Stimulated activated CD4-positive, alpha-beta T cell treated with anti-CD3 and anti-CD28 coated beads, Interleukin-1b, Interleukin-23, amount 100 ng/mL, for 1 hour (primary cell): ENCODE results near the gene PHF14.

Experiments used
- DNase-seq, 2 donors: peaks; one replicate each; pipeline ENCODE4 v3.0.0-alpha.2; 2020; ENCODE audit warnings: low read depth in 2 of 2

Gene PHF14

DNA sequence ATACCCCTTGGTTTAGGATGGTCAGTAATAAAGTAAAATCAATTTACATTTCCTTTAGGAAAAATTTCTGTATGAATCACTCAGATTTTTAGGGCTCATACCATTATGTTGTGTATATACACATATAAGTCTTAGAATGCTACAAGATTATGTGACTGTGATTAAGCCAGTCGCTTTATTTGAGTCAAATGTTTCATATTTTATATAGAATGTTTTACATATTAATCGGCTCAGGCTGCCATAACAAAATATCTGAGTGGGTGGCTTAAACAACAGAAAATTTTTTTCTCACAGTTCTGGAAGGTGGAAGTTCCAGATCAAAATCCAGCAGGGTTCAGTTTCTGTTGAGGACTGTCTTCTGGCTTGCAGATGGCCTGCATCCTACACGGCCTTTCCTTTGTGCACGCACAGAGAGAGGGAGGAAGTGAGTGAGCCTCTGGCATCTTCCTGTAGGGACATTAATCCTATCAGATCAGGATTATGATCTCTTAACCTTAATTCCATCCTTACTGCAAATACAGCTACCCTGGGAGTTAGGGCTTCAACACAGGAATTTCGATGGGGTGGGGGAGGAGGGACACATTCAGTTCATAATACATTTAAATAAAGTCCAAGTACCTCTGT, 198.0 kb downstream of the PHF14 start:
- no peak for DNase-seq

DNA sequence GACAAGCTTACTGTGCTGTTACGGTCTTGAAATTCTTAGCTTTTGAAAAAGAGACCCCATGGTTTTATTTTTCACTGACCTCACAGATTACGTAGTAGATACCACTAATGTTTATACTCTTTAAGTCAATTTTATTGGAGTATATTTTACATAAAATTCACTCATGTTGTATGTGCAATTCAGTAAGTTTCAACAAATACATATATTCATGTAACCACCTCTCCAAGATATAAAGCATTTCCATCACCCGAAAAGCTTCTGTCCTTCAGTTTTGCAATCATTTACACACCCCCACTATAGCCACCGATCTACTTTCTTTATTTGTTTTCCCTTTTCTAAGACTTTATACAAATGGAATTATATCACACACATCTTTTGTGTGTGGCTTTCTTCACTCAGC, 199.2 kb downstream of the PHF14 start:
- DNase-seq = no peak

DNA sequence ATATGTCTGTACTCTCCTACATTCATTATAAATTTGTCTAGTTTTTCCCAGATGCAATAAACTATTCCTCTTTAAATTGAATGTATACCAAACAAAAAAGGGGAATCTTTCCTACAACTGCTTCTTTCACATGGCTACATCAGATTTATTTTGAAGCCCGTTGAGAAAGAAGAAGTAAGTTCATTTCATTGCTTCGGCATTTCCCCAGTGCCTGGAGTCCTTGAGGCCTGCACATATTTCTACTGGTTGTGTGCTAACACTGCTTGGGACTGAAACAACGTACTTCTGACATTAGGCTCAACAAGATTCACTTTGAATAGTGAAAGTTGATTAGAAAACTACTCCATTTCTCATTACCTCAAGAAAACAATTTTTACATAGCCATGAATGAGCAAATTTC, 201.7 kb downstream of the PHF14 start:
- DNase-seq = no peak

DNA sequence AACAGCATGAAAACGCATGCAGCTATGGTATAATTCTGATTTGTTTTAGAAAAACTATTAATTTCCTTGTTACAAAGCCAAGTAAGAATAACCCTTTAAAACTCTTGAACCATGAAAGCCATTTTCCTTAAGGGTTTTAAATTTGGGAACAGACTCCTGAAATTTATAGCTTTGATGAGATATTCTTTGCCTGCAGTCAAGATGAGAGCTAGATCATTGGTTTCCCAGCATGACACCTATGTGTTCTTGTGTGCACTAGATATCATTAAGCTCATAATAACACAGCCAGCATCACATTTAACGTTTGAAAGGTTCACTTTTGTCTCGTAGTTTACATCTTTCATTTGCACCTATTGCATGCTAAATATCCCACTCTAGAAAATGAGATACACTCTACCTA, 202.2 kb downstream of the PHF14 start:
- DNase-seq = no peak

DNA sequence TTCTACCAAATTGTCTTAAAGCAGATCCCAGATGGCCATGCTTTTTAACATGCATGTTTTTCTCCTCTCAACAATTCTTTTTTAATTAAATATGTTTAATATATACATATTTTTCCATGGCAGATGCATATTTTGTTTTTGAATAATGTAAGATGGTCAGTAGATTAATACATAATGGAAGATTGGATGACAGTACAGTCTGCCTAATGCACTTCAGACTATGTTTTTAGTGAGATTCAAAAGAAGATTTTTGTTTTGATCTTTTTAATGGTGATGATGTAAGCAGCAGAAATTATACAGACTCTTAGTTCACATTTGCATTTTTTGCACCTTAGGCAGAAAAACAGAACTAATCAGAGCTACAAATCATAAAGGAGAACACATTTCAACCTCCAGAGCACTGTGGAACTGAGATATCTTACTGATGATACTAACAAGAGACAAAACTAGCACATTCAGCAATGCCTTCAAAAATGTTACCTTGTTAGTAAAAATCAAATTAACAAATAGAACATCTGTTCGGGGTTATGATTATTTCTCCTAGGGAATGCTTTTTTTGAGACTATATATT, 203.4 kb downstream of the PHF14 start:
- DNase-seq = no peak

DNA sequence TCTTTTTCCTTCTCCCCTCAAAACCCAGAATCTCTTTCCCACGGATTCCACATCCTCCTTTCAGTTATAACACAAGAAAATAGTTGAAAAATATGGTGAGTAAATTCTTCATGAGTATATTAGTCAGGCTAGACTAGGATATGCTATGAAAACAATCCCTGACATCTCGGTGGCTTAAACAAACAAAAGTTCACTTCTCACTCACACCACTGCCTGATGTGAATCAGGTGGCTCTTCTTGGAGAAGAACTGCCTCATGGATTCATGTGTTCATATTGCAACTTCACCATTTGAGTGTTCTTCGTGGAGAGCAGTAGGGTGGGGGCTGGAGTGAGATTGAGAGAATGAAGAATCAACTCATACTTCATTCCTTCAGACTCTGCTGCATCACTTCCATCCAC, 204.1 kb downstream of the PHF14 start:
- no peak for DNase-seq

DNA sequence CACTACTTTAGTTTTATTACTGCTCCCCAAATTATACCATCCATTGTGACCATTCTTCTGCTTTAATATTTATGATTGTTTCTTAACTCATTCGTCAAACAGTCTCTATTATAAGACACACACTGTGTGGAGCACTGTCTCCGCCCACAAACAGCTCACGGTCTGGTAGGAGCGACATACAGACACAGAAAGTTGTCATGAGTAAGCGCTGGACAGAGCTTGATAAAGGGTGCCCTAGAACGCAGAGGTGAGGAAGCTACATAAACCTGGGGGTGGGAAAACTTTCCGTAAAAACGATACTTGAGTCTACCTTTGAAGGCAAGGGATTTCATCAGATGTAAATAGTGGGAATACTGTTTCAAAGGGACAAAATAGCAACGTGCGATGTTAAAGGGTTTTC, 207.9 kb downstream of the PHF14 start:
- no peak for DNase-seq

DNA sequence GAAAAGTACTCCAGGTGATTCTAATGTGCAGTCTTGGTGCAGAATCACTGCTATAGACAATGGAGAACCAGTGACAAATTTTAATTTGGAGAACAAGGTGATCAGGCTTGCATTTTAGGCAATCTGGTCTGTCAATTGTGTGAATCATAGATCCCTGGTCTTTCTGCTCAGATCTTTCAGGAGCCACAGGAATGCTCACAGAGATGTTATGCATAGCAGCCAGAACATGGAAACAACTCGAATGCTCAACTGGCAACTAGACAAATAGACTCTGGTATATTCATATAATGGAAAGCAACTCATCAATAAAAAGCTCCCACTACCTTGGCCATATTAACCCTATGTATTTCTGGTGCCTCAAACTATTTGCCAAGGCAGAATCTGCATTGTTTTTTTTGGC, 209.1 kb downstream of the PHF14 start:
- DNase-seq = no peak

DNA sequence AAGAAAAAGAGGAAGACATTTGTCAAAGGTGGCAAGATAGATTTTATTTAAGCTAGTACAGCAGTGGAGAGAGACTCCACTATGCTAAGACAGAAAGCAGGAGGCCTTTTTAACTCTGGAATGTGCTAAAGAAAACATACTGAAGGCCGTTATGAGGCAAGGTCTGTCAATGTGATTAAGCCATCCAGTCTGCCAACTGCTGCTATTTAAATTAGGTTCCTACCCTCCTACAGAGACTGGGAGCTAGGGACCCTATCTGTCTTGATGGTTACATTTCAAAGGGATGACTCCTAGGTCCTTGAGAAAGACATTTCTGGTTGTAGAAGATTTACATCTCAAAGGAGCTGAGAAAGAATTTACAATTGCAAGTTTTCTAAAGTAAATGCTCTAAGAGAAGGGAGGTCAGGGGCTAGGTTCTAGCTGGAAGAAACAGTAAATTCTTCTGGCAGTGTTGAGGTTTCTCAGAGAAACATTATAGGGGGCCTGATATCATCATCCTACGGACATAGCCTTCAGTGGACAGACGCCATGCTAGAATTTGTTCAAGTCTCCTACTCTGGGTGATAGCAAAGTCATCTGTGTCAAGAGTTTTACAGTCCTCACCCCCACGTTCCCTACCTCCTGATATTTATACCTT, 211.6 kb downstream of the PHF14 start:
- no peak for DNase-seq

DNA sequence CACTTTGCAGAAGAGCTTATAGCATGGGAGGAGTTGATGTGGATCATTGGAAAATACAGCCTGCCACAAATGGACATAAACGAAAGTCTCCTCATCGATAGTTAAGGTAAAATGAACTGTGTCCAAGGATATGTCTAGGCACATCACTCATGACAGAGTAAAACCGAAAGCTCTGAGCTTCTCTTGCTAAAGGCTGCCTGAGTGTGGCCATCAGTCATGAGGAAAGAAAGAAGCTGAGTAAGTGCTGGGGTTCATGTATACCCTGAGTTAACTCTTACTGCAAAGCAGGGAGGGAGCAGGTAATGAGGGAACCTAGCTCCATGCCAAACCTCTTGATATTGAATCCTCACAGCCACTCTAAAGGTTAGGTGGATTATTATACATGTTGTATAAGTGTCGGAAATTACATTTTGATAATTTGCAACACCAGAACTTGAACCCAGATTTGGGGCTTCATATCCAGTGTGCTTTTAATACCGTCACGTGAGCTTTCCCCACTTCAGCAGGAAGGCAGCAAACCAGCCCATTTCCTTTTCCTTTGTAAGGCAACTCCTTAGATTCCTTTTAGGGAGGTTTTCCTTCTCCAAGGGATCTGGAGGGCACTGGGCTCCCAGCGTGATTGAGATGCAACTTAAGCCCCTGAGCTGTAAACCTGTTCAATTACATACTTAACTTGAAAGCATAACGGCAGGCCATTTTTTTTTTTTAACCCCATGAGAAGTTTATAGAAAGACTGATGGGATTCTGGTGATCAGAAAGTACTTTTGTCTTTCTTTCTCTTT, 215.0 kb downstream of the PHF14 start:
- DNase-seq = no peak

DNA sequence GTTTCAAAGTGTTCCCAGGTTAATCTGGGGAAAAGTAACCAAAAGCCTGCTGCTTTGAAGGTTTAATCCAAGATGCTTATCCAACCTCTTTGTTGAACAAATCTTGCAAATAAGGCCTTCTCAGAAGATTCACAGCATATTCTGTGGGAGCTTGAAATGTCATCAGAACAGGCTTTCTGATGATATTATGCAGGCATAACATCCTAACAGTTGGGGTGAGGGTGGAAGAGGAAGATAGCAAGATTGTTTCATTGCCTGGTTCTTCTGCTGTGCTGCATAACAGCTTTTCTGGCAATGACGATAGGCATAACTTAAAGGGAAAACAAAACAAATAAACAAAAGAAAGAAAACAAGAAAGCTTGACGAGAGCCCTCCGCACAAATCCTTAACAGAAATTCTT, 217.4 kb downstream of the PHF14 start:
- no peak for DNase-seq

DNA sequence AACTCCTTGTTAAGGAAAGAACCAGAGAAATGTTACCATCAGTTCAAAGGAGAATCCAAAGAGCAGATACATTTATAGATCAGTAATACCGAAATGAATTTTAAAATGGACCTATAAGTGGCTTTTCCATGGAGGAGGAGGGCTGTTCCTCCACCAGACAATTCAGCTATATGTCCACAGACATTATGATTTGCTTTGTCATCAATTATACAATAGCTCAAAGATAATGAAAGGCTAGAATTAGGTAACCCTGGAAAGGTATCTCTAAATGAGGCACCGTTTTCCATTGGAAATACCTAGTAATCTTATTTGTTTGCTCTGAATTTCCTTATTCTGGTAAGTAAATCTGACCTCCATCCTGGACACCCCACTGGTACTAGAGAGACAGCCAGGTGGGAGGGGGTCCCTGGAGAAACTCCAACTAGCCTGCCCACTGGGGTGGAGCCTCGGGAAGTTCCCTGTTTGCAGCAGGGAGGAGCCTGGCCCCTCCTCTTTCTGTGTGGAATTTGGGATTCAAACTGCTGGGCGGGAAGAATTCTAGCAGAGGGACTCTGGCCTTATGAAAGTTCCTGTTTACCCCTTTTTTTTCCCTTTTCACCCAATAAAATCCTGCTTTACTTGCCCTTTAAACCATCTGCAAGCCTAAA, 218.0 kb downstream of the PHF14 start:
- DNase-seq = no peak

DNA sequence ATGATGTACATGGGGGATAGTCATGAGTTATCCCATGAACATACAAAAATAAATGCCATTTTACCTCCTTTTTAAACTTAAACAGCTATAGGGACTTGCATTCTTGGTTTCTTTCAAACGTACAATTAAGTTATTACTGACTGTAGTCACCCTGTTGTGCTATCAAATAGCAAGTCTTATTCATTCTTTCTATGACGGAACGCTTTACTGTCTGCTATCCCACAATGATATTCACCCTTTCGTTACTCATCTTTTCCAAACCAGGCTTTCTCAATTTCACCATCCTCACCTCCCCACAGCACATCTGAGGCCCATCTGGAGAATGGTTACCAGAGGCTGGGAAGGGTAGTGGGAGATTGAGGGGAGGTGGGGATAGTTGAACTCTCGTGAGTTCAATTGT, 218.8 kb downstream of the PHF14 start:
- DNase-seq = no peak

DNA sequence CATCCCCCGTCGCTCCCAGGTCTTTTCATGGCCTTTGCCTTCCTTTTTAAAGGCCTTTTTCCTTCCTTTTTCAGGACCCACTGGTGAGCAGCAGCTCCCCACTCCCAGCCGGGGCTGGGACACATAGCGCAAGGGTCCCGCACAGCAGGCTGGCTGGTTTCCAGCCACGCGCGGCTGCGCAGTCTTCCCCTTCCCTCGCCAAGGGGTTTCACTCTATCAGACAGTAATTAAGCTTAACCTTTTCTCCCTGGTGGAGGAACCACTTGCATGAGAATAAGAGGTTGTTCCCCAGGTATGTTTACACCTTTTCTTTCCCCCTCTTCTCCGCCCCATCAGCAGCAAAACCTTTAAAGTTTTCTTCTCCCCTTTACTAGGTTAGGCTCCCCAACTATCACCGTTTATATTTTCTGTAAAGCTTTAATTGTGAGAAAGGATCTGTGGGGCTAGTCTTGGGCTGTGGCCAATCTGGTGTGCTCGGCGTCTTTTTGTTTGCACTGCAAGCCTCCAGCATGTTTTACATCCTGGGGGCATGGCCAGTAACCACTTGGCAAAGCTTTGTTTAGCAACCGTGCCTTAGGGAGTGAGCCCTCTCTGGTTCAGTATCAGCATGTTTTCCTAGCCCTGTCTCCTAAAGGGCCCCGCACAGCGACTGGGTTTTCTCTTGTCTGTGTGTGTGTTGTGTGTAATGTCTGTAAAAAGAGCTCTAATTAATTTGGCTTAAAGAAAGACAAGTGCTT, 219.6 kb downstream of the PHF14 start:
- DNase-seq = no peak

DNA sequence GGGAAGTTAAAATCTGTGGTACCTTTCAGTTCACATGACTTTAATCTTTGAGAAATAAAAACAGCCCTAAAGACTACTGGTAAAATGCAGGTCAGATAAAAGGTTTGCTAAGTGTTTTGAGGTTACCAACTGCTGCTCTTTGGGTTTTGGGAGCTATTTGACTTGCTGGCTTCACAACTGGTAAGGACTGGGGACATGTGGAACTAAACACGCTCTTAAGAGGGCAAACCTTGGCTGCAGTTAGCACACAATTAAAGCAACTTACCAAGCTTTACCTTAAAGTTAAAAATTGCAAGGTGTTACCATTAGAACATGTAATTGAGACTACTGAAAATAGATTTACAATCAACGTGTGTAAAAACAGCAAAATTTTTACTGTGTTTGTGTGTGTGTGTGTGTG, 220.2 kb downstream of the PHF14 start:
- no peak for DNase-seq

DNA sequence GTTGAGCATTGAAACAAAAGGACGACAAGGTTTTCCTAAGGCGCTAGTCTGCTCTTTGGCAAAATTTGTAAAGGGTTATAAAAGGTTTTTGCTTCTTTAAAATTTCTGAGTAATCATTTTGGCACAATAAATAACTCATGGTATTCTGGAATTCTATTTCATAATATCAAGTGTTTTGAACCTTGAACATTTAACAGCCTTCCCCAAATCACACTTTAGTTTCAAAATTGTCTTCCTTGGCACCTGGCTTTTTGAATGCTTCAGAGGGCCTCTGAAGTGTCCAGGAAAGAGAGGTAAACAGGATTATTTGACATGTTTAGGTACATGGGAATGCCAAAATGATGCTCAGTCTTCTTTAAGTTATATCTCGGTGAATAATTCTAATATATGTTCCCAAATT, 220.8 kb downstream of the PHF14 start:
- no peak for DNase-seq

DNA sequence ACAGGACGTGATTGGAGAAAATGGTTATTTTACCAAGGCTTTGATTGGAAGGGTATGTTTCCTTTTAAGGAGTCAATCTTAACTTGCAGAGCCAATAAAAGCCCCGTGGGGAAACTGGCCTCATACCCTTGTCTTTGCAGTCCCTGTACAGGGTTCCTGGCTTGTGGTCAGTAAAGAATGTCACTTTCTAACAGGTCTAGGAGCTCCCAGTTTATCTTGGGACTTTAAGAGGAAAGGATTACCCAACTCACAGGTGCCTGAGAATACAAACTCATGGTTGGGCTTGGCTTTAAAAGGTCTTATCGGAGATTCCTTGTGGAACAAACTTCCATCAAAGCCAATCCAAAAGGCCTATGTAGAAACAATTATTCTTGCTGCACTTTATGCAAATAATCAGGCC, 221.8 kb downstream of the PHF14 start:
- no peak for DNase-seq

DNA sequence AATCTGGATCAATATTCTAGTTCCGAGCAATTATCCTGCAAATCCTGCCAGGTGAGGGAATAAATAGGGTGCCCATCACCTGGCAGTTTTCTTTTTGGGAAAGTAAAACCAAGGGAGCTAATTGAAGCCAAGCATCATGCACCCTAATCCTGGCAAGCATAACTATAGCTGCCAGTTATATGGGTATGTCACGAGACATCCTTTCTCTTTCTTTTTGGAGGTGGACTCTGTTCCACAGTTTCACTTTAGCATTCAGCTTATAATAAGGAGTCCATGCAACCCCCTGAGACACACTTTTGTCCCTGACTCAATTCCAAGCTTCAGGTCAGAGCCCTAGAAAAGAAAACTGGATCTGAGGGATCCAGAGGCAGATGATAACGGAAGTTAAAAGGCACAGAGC, 222.5 kb downstream of the PHF14 start:
- DNase-seq = no peak

DNA sequence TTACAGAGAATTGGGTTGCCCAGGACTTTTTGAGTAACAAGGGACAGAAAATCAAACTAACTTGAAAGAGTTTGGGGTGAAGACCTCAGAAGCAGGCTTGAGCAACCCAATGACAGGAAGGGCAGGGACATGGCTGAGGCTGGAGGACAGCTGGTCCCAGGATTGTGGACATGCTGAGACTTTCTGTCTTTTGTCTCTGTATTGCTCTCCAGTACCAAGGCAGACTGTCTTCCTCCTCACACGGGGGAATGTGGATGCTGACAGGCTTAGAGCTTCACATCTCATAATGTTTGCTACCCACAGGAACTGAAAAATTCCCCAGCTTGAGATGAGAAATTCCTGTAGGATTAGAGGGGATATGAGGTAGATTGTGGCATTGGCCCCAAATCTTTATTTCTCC, 229.6 kb downstream of the PHF14 start:
- no peak for DNase-seq

DNA sequence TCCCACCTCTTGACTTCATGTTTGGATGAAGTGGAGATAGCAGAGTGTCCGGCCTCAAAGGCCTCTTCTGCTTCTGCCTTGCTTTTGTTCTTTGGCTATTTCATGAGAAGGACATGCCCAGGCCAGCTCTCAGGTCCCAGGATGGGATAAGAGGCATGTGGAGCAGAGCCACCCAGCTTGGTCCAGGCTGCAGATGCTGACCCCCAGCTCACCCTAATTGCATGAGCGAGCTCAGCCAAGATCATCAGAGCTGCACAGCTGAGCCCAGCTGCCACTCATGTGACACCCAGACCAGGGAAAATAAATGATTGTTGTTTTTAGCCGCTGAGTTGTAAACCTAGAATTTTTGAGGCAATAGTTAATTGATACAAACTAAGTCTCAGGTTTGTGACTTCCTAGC, 230.0 kb downstream of the PHF14 start:
- no peak for DNase-seq

DNA sequence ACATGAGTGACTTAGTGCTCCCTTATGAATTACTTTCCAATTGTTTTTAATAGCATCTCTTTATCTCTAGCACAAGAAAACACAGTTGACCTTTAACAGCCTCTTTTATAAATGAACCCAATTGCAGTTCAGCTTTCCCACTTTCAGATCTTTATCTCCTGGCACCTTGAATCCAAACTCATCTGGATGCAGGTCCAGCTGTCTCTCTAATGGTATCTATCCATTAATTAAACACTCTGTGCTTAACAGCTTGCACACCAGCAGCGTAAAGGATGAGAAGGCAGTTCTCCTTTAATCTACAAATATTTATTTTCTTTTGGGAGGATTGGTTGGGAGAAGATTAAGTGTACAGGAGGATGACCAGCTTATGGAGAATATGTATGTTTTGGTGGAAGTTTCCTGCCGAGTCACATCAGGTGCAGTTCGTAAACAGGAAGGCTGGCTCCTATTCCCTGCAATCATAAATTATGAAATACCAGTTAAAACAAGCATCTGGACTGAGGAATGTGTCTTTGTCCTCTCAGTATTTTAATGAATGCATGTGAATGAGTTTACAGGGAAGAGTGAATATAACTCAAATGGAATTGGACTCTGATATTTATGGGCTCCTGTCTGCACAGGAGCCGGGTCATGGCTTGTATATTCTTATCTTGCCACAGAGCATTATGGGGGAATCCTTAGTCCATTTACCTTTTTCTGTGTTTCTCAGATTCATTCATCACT, 232.7 kb downstream of the PHF14 start:
- DNase-seq = no peak
